ENCODE measurements around the gene PLXDC2. TPM values are rescaled to one million over a fixed set of nuclear protein-coding genes. Genes with fewer than 3 reads are reported as not detected.

PLXDC2 gene
- total RNA-seq, 1 experiment from 2014 or later = 0.21 TPM

DNA sequence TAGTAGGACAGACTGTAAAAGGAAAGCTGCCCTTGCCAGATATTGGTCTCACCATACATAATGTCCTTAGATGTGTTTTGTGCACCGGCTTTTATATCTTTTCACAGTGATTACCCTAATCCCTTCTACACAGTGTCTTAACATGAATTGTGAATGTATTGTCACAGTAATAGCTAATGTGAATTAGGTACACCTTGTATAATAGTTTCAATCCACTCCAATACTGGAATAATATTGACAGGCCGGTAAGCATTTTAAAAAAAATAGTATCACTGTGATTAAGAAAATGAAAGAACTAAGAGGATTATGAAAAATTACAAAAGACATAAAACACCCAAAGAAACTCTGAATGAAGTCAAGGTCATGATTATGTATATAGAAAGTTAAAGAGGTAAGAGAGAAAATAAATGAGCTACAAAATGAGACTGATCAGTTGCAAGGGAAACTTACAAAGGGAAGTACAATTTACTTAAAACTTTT is 420.9 kb downstream of the PLXDC2 start:
- in situ Hi-C loops (cut with HindIII; ENCODE audit: low pct_unique_long_range_greater_than_20kb, low sequenced_read_pairs) = no loop called here
- H3K27ac ChIP-seq (ENCODE audit: low read length) = no peak overlapping the region
- intact Hi-C loops (cut with micrococcal nuclease; ENCODE audit: unreplicated experiment) = no loop called here
- no TSS peak for BruUV-seq (replicated peaks)
- CTCF ChIA-PET = no interaction called here
- POLR2A ChIA-PET = no interaction called here
- H3K27me3 ChIP-seq (ENCODE audit: control insufficient read depth, insufficient read depth, low read length) = no peaks in the 10 kb centered on the region
- no peaks in the 10 kb centered on the region for H3K4me1 ChIP-seq (ENCODE audit: control insufficient read depth, insufficient read depth, low read length)
- H3K36me3 ChIP-seq (ENCODE audit: control insufficient read depth, insufficient read depth, low read length) = no peaks in the 10 kb centered on the region
- TF ChIP-seq REST (IDR thresholded peaks at IDR 0.05; ENCODE audit: insufficient read depth in 1 of 2, low read depth in 2 of 2, low read length in 1 of 2) = no peak
- TF ChIP-seq, protein P1, sequence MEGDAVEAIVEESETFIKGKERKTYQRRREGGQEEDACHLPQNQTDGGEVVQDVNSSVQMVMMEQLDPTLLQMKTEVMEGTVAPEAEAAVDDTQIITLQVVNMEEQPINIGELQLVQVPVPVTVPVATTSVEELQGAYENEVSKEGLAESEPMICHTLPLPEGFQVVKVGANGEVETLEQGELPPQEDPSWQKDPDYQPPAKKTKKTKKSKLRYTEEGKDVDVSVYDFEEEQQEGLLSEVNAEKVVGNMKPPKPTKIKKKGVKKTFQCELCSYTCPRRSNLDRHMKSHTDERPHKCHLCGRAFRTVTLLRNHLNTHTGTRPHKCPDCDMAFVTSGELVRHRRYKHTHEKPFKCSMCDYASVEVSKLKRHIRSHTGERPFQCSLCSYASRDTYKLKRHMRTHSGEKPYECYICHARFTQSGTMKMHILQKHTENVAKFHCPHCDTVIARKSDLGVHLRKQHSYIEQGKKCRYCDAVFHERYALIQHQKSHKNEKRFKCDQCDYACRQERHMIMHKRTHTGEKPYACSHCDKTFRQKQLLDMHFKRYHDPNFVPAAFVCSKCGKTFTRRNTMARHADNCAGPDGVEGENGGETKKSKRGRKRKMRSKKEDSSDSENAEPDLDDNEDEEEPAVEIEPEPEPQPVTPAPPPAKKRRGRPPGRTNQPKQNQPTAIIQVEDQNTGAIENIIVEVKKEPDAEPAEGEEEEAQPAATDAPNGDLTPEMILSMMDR (IDR thresholded peaks at IDR 0.05) = no peak
- no peak for TF ChIP-seq TCF7L2 (IDR thresholded peaks at IDR 0.05; ENCODE audit: low read depth, low read length)
- TF ChIP-seq POLR2AphosphoS5 (IDR thresholded peaks at IDR 0.05; ENCODE audit: low read depth, low read length) = no peak
- no peak for TF ChIP-seq SIN3A (IDR thresholded peaks at IDR 0.05; ENCODE audit: borderline replicate concordance, insufficient read depth, low read depth, low read length)
- no peak for DNase-seq (ENCODE audit: low read depth, low spot score)
- no peaks in the 10 kb centered on the region for H3K9me3 ChIP-seq (ENCODE audit: control insufficient read depth, insufficient read depth, low read depth, low read length)
- ATAC-seq = no peak
- no peak overlapping the region for H3K4me3 ChIP-seq (ENCODE audit: low read depth in 2 of 2, low read length in 2 of 2)

DNA sequence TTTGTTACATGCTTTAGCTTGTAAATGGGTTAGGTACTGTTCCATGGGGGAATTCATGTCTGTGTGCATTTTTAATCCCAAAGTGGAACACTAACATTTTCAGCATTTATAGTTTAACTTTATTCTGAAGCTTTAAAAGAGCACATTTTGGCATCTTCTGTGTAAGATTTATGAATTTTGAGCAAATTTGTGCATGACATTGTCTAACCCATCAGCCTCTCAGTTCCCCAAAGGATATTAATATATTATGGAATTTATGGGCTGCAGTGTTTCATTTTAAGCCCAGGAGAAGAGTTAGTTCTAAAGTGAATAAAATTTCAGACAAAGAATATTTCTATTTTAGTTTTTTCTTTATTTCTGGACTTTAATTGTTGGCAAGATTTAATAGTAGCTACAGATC is 421.4 kb downstream of the PLXDC2 start:
- no peak for DNase-seq (ENCODE audit: low read depth, low spot score)
- CTCF ChIA-PET = no interaction called here
- TF ChIP-seq POLR2AphosphoS5 (IDR thresholded peaks at IDR 0.05; ENCODE audit: low read depth, low read length) (no peak), REST (IDR thresholded peaks at IDR 0.05; ENCODE audit: insufficient read depth in 1 of 2, low read depth in 2 of 2, low read length in 1 of 2) (no peak), SIN3A (IDR thresholded peaks at IDR 0.05; ENCODE audit: borderline replicate concordance, insufficient read depth, low read depth, low read length) (no peak), TCF7L2 (IDR thresholded peaks at IDR 0.05; ENCODE audit: low read depth, low read length) (no peak)
- TF ChIP-seq, protein P1 (IDR thresholded peaks at IDR 0.05) = no peak
- POLR2A ChIA-PET = no interaction called here
- Histone ChIP-seq H3K9me3 (ENCODE audit: control insufficient read depth, insufficient read depth, low read depth, low read length) (no peaks in the 10 kb centered on the region), H3K4me1 (ENCODE audit: control insufficient read depth, insufficient read depth, low read length) (no peaks in the 10 kb centered on the region), H3K27ac (ENCODE audit: low read length) (no peak overlapping the region), H3K36me3 (ENCODE audit: control insufficient read depth, insufficient read depth, low read length) (no peaks in the 10 kb centered on the region), H3K4me3 (ENCODE audit: low read depth in 2 of 2, low read length in 2 of 2) (no peak overlapping the region), H3K27me3 (ENCODE audit: control insufficient read depth, insufficient read depth, low read length) (no peaks in the 10 kb centered on the region)
- BruUV-seq (replicated peaks) = no TSS peak
- in situ Hi-C loops (cut with HindIII; ENCODE audit: low pct_unique_long_range_greater_than_20kb, low sequenced_read_pairs) (no loop called here), intact Hi-C loops (cut with micrococcal nuclease; ENCODE audit: unreplicated experiment) (no loop called here)
- no peak for ATAC-seq

All from Panc1 (cell line).